ENCODE results near the gene CHFR.
"Not testable (repeated sequence)": the region's sequence is repeated elsewhere in the genome, so short reads cannot be mapped to it uniquely, and the experiment has no call there.

DNA sequence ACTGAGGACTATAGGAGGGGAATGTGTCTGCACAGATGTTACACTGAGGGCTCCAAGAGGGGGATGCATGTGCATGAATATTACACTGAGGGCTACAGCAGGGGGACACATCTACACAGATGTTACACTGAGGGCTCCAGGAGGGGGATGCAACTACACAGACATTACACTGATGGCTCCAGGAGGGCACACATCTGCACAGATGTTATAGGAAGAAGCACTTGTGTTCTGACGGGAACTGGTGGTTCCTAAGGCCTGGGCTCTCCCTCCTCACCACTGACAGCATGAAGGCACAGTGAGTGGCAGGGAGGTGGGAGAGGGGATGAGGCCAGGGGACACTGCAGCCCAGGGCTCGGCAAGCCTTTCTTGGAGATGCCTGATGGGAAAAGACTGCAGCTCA is 95.5 kb downstream of the CHFR start:
- TF ChIP-seq, protein P1, sequence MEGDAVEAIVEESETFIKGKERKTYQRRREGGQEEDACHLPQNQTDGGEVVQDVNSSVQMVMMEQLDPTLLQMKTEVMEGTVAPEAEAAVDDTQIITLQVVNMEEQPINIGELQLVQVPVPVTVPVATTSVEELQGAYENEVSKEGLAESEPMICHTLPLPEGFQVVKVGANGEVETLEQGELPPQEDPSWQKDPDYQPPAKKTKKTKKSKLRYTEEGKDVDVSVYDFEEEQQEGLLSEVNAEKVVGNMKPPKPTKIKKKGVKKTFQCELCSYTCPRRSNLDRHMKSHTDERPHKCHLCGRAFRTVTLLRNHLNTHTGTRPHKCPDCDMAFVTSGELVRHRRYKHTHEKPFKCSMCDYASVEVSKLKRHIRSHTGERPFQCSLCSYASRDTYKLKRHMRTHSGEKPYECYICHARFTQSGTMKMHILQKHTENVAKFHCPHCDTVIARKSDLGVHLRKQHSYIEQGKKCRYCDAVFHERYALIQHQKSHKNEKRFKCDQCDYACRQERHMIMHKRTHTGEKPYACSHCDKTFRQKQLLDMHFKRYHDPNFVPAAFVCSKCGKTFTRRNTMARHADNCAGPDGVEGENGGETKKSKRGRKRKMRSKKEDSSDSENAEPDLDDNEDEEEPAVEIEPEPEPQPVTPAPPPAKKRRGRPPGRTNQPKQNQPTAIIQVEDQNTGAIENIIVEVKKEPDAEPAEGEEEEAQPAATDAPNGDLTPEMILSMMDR (IDR thresholded peaks at IDR 0.05), result not testable (repeated sequence)
- not testable (repeated sequence) for TF ChIP-seq TCF7L2 (IDR thresholded peaks at IDR 0.05; ENCODE audit: low read depth, low read length)

All from Panc1 (cell line).